ENCODE data around the gene ACER3. TPM values are rescaled to one million over a fixed set of nuclear protein-coding genes. Genes with fewer than 3 reads are reported as not detected.

The ACER3 gene
- total and polyA plus RNA-seq, 2 experiments from 2014 or later = 6.2 to 26.5 TPM

GRCh38 chr11:76978239-76978638, 117.5 kb downstream of the ACER3 start (continued):
- TF ChIP-seq ZNF114 (CRISPR knock-in tag; IDR thresholded peaks at IDR 0.05) = no peak

- Histone ChIP-seq H3K27me3 (ENCODE audit: insufficient read depth) (no peaks in the 10 kb centered on the region), H2AFZ (no peak overlapping the region), H3K4me1 (ENCODE audit: insufficient read depth) (no peaks in the 10 kb centered on the region), H3K4me2 (no peak overlapping the region), H3K4me3 (no peak overlapping the region), H3K9me2 (ENCODE audit: insufficient read depth) (no peaks in the 10 kb centered on the region), H3F3A (replicated peaks; ENCODE audit: low read depth) (no peaks in the 10 kb centered on the region), H3K36me3 (ENCODE audit: insufficient read depth) (no peaks in the 10 kb centered on the region), H4K20me1 (replicated peaks; ENCODE audit: insufficient read depth) (no peaks in the 10 kb centered on the region), H3K79me2 (replicated peaks; ENCODE audit: insufficient read depth) (no peaks in the 10 kb centered on the region), H3K27ac (ENCODE audit: low read depth) (no peak overlapping the region)
- Mint-ChIP-seq H3K27me3 (ENCODE audit: insufficient read depth, low read depth, poor library complexity) (no peaks in the 10 kb centered on the region), H3K9me3 (peaks cover 16% of the 10 kb centered on the region), H3K4me3 (no peak overlapping the region), H3K36me3 (ENCODE audit: low read depth) (peaks cover 22% of the 10 kb centered on the region), H3K4me1 (no peaks in the 10 kb centered on the region), H3K27ac (no peak overlapping the region)
- ATAC-seq = no peak
- no peak for DNase-seq (ENCODE audit: low spot score)
- TF ChIP-seq ZNF331 (CRISPR knock-in tag; IDR thresholded peaks at IDR 0.05; ENCODE audit: low read depth) (no peak), NANOG (IDR thresholded peaks at IDR 0.05; ENCODE audit: borderline replicate concordance) (no peak)
These were observed 118.1 kb downstream of the ACER3 start for GRCh38 chr11:76978818-76979217.

- H3K36me3 Mint-ChIP-seq (ENCODE audit: low read depth) = peaks cover 22% of the 10 kb centered on the region
- ATAC-seq = no peak
- no peaks in the 10 kb centered on the region for H3F3A ChIP-seq (replicated peaks; ENCODE audit: low read depth)
- no peaks in the 10 kb centered on the region for H3K79me2 ChIP-seq (replicated peaks; ENCODE audit: insufficient read depth)
- no peak overlapping the region for H2AFZ ChIP-seq
- no peak overlapping the region for H3K4me3 ChIP-seq
- H3K27ac Mint-ChIP-seq = no peak overlapping the region
- H3K36me3 ChIP-seq (ENCODE audit: insufficient read depth) = no peaks in the 10 kb centered on the region
- H3K9me3 Mint-ChIP-seq = peaks cover 16% of the 10 kb centered on the region
- H3K27ac ChIP-seq (ENCODE audit: low read depth) = no peak overlapping the region
- no peaks in the 10 kb centered on the region for H3K4me1 ChIP-seq (ENCODE audit: insufficient read depth)
- H3K27me3 Mint-ChIP-seq (ENCODE audit: insufficient read depth, low read depth, poor library complexity) = no peaks in the 10 kb centered on the region
- no peak for TF ChIP-seq STAT1 (IDR thresholded peaks at IDR 0.05; ENCODE audit: unreplicated experiment)
- TF ChIP-seq CTCF (conservative IDR thresholded peaks at IDR 0.05; ENCODE audit: low read depth in 2 of 2) = no peak
- TF ChIP-seq REST (IDR thresholded peaks at IDR 0.05; ENCODE audit: unreplicated experiment) = no peak
- no peak for TF ChIP-seq ZNF114 (CRISPR knock-in tag; IDR thresholded peaks at IDR 0.05)
- no peak for TF ChIP-seq ZNF462 (CRISPR knock-in tag; IDR thresholded peaks at IDR 0.05)
- no peak for TF ChIP-seq EZH2 (IDR thresholded peaks at IDR 0.05; ENCODE audit: low read depth, unreplicated experiment)
- TF ChIP-seq CREB1 (CRISPR knock-in tag; IDR thresholded peaks at IDR 0.05; ENCODE audit: low read depth) = no peak
- no peak for TF ChIP-seq POLR2AphosphoS5 (IDR thresholded peaks at IDR 0.05; ENCODE audit: low read depth)
- H3K9me2 ChIP-seq (ENCODE audit: insufficient read depth) = no peaks in the 10 kb centered on the region
- no peaks in the 10 kb centered on the region for H3K27me3 ChIP-seq (ENCODE audit: insufficient read depth)
- H3K4me2 ChIP-seq = no peak overlapping the region
- H3K4me3 Mint-ChIP-seq = no peak overlapping the region
- peaks cover 4% of the 10 kb centered on the region; the same call in 1 of the 3 replicates for H3K4me1 Mint-ChIP-seq
- no peak for DNase-seq (ENCODE audit: low spot score)
- no peaks in the 10 kb centered on the region for H4K20me1 ChIP-seq (replicated peaks; ENCODE audit: insufficient read depth)
These were observed 119.5 kb downstream of the ACER3 start for GRCh38 chr11:76980196-76980595.
